Measurements from ENCODE around the gene NPFFR1.
"Not testable (repeated sequence)": the region's sequence is repeated elsewhere in the genome, so short reads cannot be mapped to it uniquely, and the experiment has no call there.

The NPFFR1 gene

DNA sequence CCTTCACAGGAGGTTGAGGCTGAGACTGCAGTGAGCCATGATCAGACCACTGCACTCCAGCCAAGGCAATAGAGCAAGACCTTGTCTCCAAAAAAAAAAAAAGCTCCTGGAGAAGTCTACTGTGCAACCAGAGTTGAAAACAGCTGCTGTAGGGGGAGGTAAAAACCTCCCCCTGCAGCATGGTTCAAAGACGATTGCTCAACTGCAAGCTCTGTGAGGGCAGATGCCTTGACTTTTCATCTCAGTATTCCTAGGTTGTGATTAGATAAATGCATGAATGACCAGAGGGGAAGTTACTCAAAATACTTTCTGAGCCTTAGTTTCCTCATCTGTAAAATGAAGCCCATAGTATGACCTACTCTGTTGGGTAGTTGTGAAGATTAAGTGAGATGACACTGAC, 25.6 kb downstream of the NPFFR1 start:
- no peak for DNase-seq
- no peaks in the 10 kb centered on the region for H3K79me1 ChIP-seq (replicated peaks; ENCODE audit: low read length, poor library complexity, severe bottlenecking)
- no peak overlapping the region for H2BK120ac ChIP-seq (ENCODE audit: low read depth, low read length)
- H2BK12ac ChIP-seq (ENCODE audit: low read length in 2 of 2), result no peak overlapping the region
- H3K4me3 ChIP-seq (ENCODE audit: insufficient read depth in 1 of 2, low read depth in 1 of 2, low read length in 2 of 2), result no peak overlapping the region
- peaks cover 9% of the 10 kb centered on the region for H3K4me1 ChIP-seq (ENCODE audit: control insufficient read depth, insufficient read depth, low read depth, low read length)
- peaks cover 16% of the 10 kb centered on the region for H3K9me3 ChIP-seq (ENCODE audit: control insufficient read depth, low read length)
- no peak overlapping the region for H3K4ac ChIP-seq (ENCODE audit: low read depth in 1 of 2, low read length in 2 of 2)
- H2BK15ac ChIP-seq (ENCODE audit: low read depth, poor library complexity, severe bottlenecking), result no peak overlapping the region
- H3K23ac ChIP-seq (ENCODE audit: low read length in 2 of 2), result no peak overlapping the region
- no peak overlapping the region for H3K18ac ChIP-seq (ENCODE audit: low read depth in 1 of 2, low read length in 2 of 2)
- H3K14ac ChIP-seq (ENCODE audit: low read length in 2 of 2), result no peak overlapping the region
- H3K36me3 ChIP-seq (ENCODE audit: control insufficient read depth in 1 of 2, insufficient read depth in 2 of 2, low read depth in 1 of 2, low read length in 2 of 2), result no peaks in the 10 kb centered on the region
- 67% methylated on average over 1 of the region's 1 CpG for WGBS
- H2BK5ac ChIP-seq (ENCODE audit: low read depth, low read length, poor library complexity, severe bottlenecking), result no peak overlapping the region
- H3K9ac ChIP-seq (ENCODE audit: low read length), result no peak overlapping the region
- H4K8ac ChIP-seq (ENCODE audit: low read length), result no peak overlapping the region
- H3K27ac ChIP-seq (ENCODE audit: low read length, poor library complexity, severe bottlenecking), result no peak overlapping the region
- H3K27me3 ChIP-seq (ENCODE audit: control insufficient read depth in 1 of 2, insufficient read depth in 1 of 2, low read length in 2 of 2), result peaks cover 9 to 92% of the 10 kb centered on the region in 2 experiments
- no peak overlapping the region for H2AK5ac ChIP-seq (ENCODE audit: low read length, severe bottlenecking)
- no peak overlapping the region for H2AFZ ChIP-seq (ENCODE audit: low read depth, low read length)
- H3K4me2 ChIP-seq (ENCODE audit: low read length, poor library complexity, severe bottlenecking), result no peak overlapping the region
- no peak overlapping the region for H4K91ac ChIP-seq (ENCODE audit: low read length)

DNA sequence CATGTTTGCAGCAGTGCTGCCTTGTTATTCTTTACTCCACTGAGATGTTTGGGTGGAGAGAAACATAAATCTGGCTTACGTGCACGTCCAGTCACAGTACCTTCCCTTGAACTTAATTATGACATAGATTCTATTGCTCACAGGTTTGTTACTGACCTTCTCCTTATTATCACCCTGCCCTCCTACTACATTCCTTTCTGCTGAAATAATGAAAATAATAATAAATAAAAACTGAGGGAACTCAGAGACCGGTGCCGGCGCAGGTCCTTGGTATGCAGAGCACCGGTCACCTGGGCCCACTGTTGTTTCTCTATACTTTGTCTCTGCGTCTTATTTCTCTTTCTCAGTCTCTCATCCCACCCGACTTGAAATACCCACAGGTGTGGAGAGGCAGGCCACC, 26.0 kb downstream of the NPFFR1 start:
- WGBS, result 83% methylated on average over 6 of the region's 8 CpGs
- not testable (repeated sequence) for H3K4me2 ChIP-seq (ENCODE audit: low read length, poor library complexity, severe bottlenecking); H4K91ac ChIP-seq (ENCODE audit: low read length); H2BK5ac ChIP-seq (ENCODE audit: low read depth, low read length, poor library complexity, severe bottlenecking); H2AK5ac ChIP-seq (ENCODE audit: low read length, severe bottlenecking); H3K23ac ChIP-seq (ENCODE audit: low read length in 2 of 2); H4K8ac ChIP-seq (ENCODE audit: low read length); H2BK15ac ChIP-seq (ENCODE audit: low read depth, poor library complexity, severe bottlenecking); H3K27ac ChIP-seq (ENCODE audit: low read length, poor library complexity, severe bottlenecking); H3K4me1 ChIP-seq (ENCODE audit: control insufficient read depth, insufficient read depth, low read depth, low read length); H2AFZ ChIP-seq (ENCODE audit: low read depth, low read length); H3K36me3 ChIP-seq (ENCODE audit: control insufficient read depth in 1 of 2, insufficient read depth in 2 of 2, low read depth in 1 of 2, low read length in 2 of 2); DNase-seq; H3K9ac ChIP-seq (ENCODE audit: low read length); H2BK120ac ChIP-seq (ENCODE audit: low read depth, low read length); H3K79me1 ChIP-seq (replicated peaks; ENCODE audit: low read length, poor library complexity, severe bottlenecking); H3K14ac ChIP-seq (ENCODE audit: low read length in 2 of 2); H2BK12ac ChIP-seq (ENCODE audit: low read length in 2 of 2); H3K4me3 ChIP-seq (ENCODE audit: insufficient read depth in 1 of 2, low read depth in 1 of 2, low read length in 2 of 2); H3K4ac ChIP-seq (ENCODE audit: low read depth in 1 of 2, low read length in 2 of 2); H3K18ac ChIP-seq (ENCODE audit: low read depth in 1 of 2, low read length in 2 of 2)
- peaks cover 20% of the 10 kb centered on the region for H3K9me3 ChIP-seq (ENCODE audit: control insufficient read depth, low read length)
- peaks cover 13 to 93% of the 10 kb centered on the region in 2 experiments for H3K27me3 ChIP-seq (ENCODE audit: control insufficient read depth in 1 of 2, insufficient read depth in 1 of 2, low read length in 2 of 2)

DNA sequence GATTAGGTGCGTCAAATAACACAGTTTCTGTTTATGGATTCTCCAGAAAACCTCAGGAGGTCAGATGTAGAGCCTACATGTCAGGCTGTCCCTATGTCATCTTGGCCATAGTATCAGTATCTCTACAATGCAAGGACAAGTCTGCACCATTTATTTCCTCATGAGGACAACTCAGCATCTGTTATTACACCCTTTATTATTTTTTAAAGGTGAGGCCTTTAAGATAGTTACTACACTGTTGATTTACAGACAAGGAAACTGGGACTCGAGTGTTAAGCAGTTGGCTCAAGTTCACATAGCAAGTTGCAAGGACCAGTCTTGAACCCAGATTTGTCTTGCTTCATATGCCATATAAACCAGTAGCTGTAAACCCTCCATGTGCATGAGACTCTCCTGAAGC, 27.3 kb downstream of the NPFFR1 start:
- no peak overlapping the region for H4K91ac ChIP-seq (ENCODE audit: low read length)
- 95% methylated on average over 2 of the region's 2 CpGs for WGBS
- H3K14ac ChIP-seq (ENCODE audit: low read length in 2 of 2), result no peak overlapping the region
- DNase-seq, result no peak
- no peaks in the 10 kb centered on the region for H3K79me1 ChIP-seq (replicated peaks; ENCODE audit: low read length, poor library complexity, severe bottlenecking)
- H2AFZ ChIP-seq (ENCODE audit: low read depth, low read length), result no peak overlapping the region
- H3K23ac ChIP-seq (ENCODE audit: low read length in 2 of 2), result no peak overlapping the region
- H3K4me3 ChIP-seq (ENCODE audit: insufficient read depth in 1 of 2, low read depth in 1 of 2, low read length in 2 of 2), result no peak overlapping the region
- peak overlapping the region in 1 of 2 experiments; percentile 75 for H2BK12ac ChIP-seq (ENCODE audit: low read length in 2 of 2)
- no peak overlapping the region for H2BK15ac ChIP-seq (ENCODE audit: low read depth, poor library complexity, severe bottlenecking)
- peaks cover 14 to 93% of the 10 kb centered on the region in 2 experiments for H3K27me3 ChIP-seq (ENCODE audit: control insufficient read depth in 1 of 2, insufficient read depth in 1 of 2, low read length in 2 of 2)
- H2AK5ac ChIP-seq (ENCODE audit: low read length, severe bottlenecking), result no peak overlapping the region
- no peak overlapping the region for H2BK5ac ChIP-seq (ENCODE audit: low read depth, low read length, poor library complexity, severe bottlenecking)
- H3K4me1 ChIP-seq (ENCODE audit: control insufficient read depth, insufficient read depth, low read depth, low read length), result peaks cover 9% of the 10 kb centered on the region
- no peaks in the 10 kb centered on the region for H3K36me3 ChIP-seq (ENCODE audit: control insufficient read depth in 1 of 2, insufficient read depth in 2 of 2, low read depth in 1 of 2, low read length in 2 of 2)
- no peak overlapping the region for H3K27ac ChIP-seq (ENCODE audit: low read length, poor library complexity, severe bottlenecking)
- no peak overlapping the region for H4K8ac ChIP-seq (ENCODE audit: low read length)
- no peak overlapping the region for H3K9ac ChIP-seq (ENCODE audit: low read length)
- no peak overlapping the region for H3K4me2 ChIP-seq (ENCODE audit: low read length, poor library complexity, severe bottlenecking)
- peaks cover 30% of the 10 kb centered on the region for H3K9me3 ChIP-seq (ENCODE audit: control insufficient read depth, low read length)
- no peak overlapping the region for H3K4ac ChIP-seq (ENCODE audit: low read depth in 1 of 2, low read length in 2 of 2)
- no peak overlapping the region for H2BK120ac ChIP-seq (ENCODE audit: low read depth, low read length)
- H3K18ac ChIP-seq (ENCODE audit: low read depth in 1 of 2, low read length in 2 of 2), result no peak overlapping the region

DNA sequence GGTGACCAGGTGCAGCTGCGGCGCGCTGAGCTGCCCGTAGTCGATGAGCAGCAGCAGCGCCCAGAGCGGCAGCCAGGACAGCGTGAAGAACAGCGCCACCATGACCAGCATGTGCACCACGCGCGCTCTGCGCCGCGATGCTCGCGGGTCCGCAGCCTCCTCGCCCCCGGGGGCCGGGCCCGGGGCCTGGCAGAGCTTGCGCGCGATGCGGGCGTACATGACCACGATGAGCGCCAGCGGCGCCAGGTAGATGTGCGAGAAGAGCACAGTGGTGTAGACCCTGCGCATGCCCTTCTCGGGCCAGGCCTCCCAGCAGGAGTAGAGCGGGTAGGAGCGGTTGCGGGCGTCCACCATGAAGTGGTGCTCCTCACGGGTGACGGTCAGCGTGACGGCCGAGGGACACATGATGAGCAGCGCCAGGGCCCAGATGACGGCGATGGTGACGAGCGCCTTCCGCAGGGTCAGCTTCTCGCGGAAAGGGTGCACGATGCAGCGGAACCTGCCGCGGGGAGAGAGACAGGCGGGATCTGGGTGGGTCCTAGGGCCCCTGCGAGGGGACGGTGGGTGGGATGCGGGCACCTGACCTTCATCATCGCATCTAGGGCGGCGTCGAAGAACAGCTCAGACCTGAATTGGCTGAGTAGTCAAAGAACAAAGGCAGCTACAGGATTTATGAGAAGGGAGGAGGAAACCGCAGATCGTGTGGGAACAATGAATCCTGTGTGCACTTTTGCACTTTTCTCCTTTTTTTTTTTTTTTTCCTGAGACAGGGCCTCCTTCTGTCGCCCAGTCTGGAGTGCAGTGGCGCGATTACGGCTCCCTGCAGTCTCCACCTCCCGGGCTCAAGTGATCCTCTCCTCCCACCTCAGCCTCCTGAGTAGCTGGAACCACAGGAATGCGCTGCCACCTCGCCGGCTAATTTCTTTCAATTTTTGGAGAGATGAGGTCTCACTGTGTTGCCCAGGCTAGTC, 28.2 kb downstream of the NPFFR1 start:
- WGBS, result 95% methylated on average over 68 of the region's 73 CpGs
- H2AFZ ChIP-seq (ENCODE audit: low read depth, low read length), result no peak overlapping the region

More for the DNA sequence above, 28.2 kb downstream of the NPFFR1 start:
- Histone ChIP-seq H3K27me3 (ENCODE audit: control insufficient read depth in 1 of 2, insufficient read depth in 1 of 2, low read length in 2 of 2) (peaks cover 14 to 93% of the 10 kb centered on the region in 2 experiments), H2AK5ac (ENCODE audit: low read length, severe bottlenecking) (no peak overlapping the region), H3K23ac (ENCODE audit: low read length in 2 of 2) (no peak overlapping the region), H3K36me3 (ENCODE audit: control insufficient read depth in 1 of 2, insufficient read depth in 2 of 2, low read depth in 1 of 2, low read length in 2 of 2) (no peaks in the 10 kb centered on the region), H2BK120ac (ENCODE audit: low read depth, low read length) (no peak overlapping the region), H2BK12ac (ENCODE audit: low read length in 2 of 2) (peak overlapping the region in 1 of 2 experiments; percentile 68), H3K4ac (ENCODE audit: low read depth in 1 of 2, low read length in 2 of 2) (no peak overlapping the region), H3K79me1 (replicated peaks; ENCODE audit: low read length, poor library complexity, severe bottlenecking) (no peaks in the 10 kb centered on the region), H2BK5ac (ENCODE audit: low read depth, low read length, poor library complexity, severe bottlenecking) (no peak overlapping the region), H3K14ac (ENCODE audit: low read length in 2 of 2) (peak overlapping the region in 1 of 2 experiments; percentile 36), H3K9ac (ENCODE audit: low read length) (no peak overlapping the region), H3K4me3 (ENCODE audit: insufficient read depth in 1 of 2, low read depth in 1 of 2, low read length in 2 of 2) (no peak overlapping the region), H3K18ac (ENCODE audit: low read depth in 1 of 2, low read length in 2 of 2) (no peak overlapping the region), H2BK15ac (ENCODE audit: low read depth, poor library complexity, severe bottlenecking) (no peak overlapping the region), H4K8ac (ENCODE audit: low read length) (no peak overlapping the region), H4K91ac (ENCODE audit: low read length) (no peak overlapping the region), H3K4me1 (ENCODE audit: control insufficient read depth, insufficient read depth, low read depth, low read length) (peaks cover 9% of the 10 kb centered on the region), H3K9me3 (ENCODE audit: control insufficient read depth, low read length) (peaks cover 30% of the 10 kb centered on the region), H3K4me2 (ENCODE audit: low read length, poor library complexity, severe bottlenecking) (no peak overlapping the region), H3K27ac (ENCODE audit: low read length, poor library complexity, severe bottlenecking) (no peak overlapping the region)
- no peak for DNase-seq
